ENCODE data around the gene TMEM125. TPM values are rescaled to one million over a fixed set of nuclear protein-coding genes. Genes with fewer than 3 reads are reported as not detected.

Gene TMEM125
- total and polyA plus RNA-seq, 2 of the 4 experiments (the other 2 are of a cell fraction) = under 0.01 to 0.03 TPM

GRCh38 chr1:43309405-43310025 lies 39.7 kb downstream of the TMEM125 start:
- 84% methylated on average over 12 of the region's 13 CpGs; no CpG with 5 or more reads in 1 of the 2 experiments for WGBS, 2 experiments (ENCODE audit: extremely low coverage in 2 of 2, insufficient read length in 1 of 2)
- H2BK15ac ChIP-seq (ENCODE audit: low read depth, low read length) = no peak overlapping the region
- ChIA-PET POLR2A (ENCODE audit: unreplicated experiment) (no interaction called here), CTCF (no interaction called here)
- H3K4me2 ChIP-seq (ENCODE audit: low read depth, low read length) = no peak overlapping the region
- no peak overlapping the region for H3K4me3 ChIP-seq (ENCODE audit: insufficient read depth, low read depth, low read length)
- H4K8ac ChIP-seq (ENCODE audit: low read depth in 2 of 2, low read length in 2 of 2) = no peak overlapping the region
- H4K5ac ChIP-seq (ENCODE audit: low read depth, low read length) = no peak overlapping the region
- no peak overlapping the region for H3K9ac ChIP-seq (ENCODE audit: low read depth, low read length)
- no TSS peak for BruUV-seq (replicated peaks)
- H3K14ac ChIP-seq (replicated peaks; ENCODE audit: low read depth, low read length) = no peak overlapping the region
- H4K91ac ChIP-seq (ENCODE audit: insufficient read depth, low read depth, low read length) = no peak overlapping the region
- DNase-seq = peak; percentile 23
- no peaks in the 10 kb centered on the region for H3K9me1 ChIP-seq (ENCODE audit: insufficient read depth, low read length)
- H2AFZ ChIP-seq (replicated peaks; ENCODE audit: low read length, poor library complexity) = peak overlapping the region; percentile 57
- H3K18ac ChIP-seq (ENCODE audit: low read depth, low read length) = no peak overlapping the region
- dilution Hi-C loops (cut with HindIII; ENCODE audit: low sequenced_read_pairs, unreplicated experiment) = no loop called here
- no peak overlapping the region for H2AK9ac ChIP-seq (replicated peaks; ENCODE audit: low read depth, low read length, poor library complexity)
- H3K27me3 ChIP-seq (ENCODE audit: control insufficient read depth, insufficient read depth, low read length) = peaks cover 8% of the 10 kb centered on the region; the same call in 1 of the 2 replicates
- no peak overlapping the region for H3K56ac ChIP-seq (ENCODE audit: extremely low read depth, insufficient read depth, low read length)
- no peak for TF ChIP-seq USF2 (IDR thresholded peaks at IDR 0.05; ENCODE audit: low read depth, low read length)
- TF ChIP-seq CTCF (conservative IDR thresholded peaks at IDR 0.05; ENCODE audit: low read depth, low read length) = no peak
- no peak overlapping the region for H3K27ac ChIP-seq (ENCODE audit: insufficient read depth, low read length)
- no peak overlapping the region for H3K4ac ChIP-seq (ENCODE audit: low read depth, low read length)
- in situ Hi-C loops (cut with MboI; ENCODE audit: low sequenced_read_pairs) = loop anchor here (5.0 kb wide), 1 partner anchor 33 kb away; no protein-coding TSS in a partner anchor
- H2BK20ac ChIP-seq (ENCODE audit: low read depth, low read length) = no peak overlapping the region
- H3K4me1 ChIP-seq (ENCODE audit: control insufficient read depth, insufficient read depth, low read length) = no peaks in the 10 kb centered on the region
- no peak overlapping the region for H2BK5ac ChIP-seq (ENCODE audit: low read depth, low read length, poor library complexity, severe bottlenecking)
- peak; percentile 70; the same call in 1 of the 2 replicates for ATAC-seq (ENCODE audit: low read depth)
- H2AK5ac ChIP-seq (ENCODE audit: low read depth, low read length) = peak overlapping the region; percentile 66; the same call in 1 of the 2 replicates
- H3K79me1 ChIP-seq (ENCODE audit: low read depth in 1 of 2, low read length in 2 of 2) = no peaks in the 10 kb centered on the region
- H3K23ac ChIP-seq (ENCODE audit: low read depth, low read length) = no peak overlapping the region
- no peak overlapping the region for H2BK120ac ChIP-seq (ENCODE audit: low read depth, low read length)
- no peaks in the 10 kb centered on the region for H3K36me3 ChIP-seq (ENCODE audit: control insufficient read depth, insufficient read depth, low read length)
- intact Hi-C loops (cut with micrococcal nuclease) = no loop called here
- H3K9me3 ChIP-seq (ENCODE audit: control insufficient read depth, insufficient read depth, low read length) = no peaks in the 10 kb centered on the region
- H4K20me1 ChIP-seq (ENCODE audit: insufficient read depth, low read length) = no peaks in the 10 kb centered on the region; the same call in 1 of the 2 replicates

Data from IMR-90 (cell line).